ENCODE results near the gene GPR157.

The GPR157 gene

DNA sequence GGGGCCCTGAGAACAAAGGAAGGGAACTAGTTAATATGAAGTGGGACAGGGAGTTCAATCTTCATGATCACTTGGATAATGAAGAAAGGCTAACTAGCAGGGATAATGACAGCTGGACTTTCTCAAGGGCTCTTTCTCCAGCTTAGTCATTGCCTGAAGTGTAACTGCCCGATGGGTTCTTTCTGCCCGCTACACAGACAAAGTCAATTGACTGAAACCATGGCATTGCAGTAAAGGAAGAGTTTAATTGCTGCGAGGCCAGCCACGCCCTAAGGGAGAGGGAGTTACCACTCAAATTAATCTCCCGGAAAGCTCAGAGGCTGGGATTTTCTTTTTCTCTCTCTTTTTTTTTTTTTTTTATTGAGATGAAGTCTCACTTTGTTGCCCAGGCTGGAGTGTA, 42.9 kb downstream of the GPR157 start:
- no peak for DNase-seq

DNA sequence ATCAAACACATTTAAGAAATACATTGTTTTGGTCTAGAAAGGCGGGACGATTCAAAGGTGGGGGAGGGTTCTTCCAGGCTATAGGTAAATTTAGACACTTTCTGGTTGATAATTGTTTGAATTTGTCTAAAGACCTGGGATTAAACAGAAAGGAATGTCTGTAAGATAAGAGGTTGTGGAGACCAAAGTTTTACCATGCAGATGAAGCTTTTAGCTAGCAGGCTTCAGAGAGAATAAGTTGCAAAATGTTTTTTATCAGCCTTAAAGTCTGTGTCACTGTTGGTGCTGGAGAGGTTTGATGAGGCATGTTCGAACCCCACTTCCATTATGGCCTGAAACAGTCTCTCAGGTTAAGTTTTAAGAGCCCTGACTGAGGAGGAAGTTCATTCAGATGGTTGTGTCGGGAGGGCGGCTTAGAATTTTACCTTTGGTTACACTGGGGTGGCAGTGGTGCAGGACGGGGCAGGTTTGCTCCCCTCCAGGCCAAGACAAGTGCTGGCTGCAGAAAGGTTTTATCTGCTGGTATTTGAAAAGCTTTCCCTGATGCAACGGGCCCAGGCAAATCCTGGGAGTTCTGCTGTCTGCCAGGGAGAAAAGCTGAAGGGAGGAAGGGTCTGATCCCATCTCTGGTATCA, 43.5 kb downstream of the GPR157 start:
- DNase-seq = no peak

DNA sequence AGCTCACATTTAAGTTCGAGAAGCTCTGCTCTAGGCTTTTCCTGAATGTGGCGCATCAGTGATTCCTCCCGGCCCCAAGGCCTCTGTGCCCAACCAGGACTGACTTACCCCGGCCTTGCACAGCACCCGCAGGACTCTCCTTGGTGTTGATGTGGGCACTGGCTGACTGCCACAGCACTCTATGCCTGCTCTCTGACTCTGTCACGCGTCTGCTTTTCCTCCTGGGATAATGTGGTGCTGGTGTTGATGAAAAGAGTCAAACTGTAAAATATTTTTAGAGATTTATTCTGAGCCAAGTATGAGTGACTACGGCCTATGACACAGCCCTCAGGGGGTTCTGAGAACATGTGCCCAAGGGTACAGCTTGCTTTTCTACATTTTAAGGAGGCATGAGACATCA, 44.0 kb downstream of the GPR157 start:
- DNase-seq = no peak

DNA sequence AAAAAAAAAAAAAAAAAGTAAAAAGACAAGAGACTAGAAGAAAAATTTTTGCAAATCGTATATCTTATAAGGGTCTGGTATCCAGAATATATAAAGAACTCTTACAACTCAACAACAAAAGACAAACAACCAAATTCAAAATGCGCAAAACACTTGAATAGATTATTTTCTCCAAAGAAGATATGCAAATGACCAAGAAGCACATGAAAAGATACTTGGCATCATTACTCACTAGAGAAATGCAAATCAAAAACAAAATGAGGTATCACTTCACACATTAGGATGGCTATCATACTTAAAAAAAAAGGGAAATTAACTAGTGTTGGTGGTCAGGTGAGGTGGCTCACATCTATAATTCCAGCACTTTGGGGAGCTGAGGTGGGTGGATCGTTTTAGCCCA, 47.4 kb downstream of the GPR157 start:
- no peak for DNase-seq

DNA sequence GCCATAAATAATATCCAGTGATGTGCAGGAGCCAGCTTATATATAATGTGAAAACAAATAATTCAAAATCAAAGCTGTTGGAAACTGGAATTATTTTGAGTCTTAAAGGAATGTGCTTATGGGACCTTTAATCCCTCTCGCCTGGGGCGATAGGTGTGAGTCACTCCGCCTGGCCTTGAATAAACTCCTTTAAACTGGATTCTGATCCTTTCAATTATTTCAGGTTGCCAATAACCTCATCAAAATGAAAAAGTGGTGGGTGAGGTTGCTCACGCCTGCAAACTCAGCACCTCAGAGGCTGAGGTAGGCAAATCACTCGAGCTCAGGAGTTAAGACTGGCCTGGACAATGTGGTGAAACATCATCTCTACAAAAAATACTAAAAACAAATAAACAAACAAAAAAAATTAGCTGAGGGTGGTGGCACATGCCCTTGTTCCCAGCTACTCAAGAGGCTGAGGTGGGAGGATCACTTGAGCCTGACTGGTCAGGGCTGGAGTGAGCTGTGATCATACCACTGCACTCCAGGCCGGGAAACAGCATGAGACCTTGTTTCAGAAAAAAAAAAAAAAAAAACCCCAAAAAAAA, 48.1 kb downstream of the GPR157 start:
- no peak for DNase-seq

DNA sequence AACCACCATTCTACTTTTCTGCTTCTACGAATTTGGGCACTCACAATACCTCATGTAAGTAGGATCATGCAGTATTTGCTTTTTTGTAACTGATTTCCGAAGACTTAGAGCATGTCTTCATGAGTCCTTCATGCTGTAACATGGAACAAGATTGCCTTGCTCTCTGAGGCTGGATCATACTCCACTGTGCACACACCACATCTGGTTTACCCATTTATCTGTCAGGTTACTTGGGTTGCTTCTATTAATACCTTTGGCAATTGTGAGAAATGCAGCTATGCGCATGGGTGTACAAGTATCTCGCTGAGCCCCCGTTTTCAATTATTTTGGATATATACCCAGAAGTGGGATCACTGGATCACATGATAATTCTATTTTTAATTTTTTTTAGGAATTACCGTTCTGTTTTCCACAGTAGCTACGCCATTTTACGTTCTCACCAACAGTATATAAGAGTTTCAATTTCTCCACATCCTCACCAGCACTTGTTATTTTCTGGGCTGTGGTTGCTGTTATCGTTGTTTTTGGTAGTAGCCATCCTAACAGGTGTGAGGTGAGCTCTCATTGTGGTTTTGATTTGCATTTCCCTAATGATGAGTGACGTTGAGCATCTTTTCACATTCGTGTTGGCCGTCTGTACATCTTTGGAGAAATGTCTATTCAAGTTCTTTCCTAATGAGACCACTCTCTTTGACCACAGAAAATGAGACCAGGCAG, 48.8 kb downstream of the GPR157 start:
- DNase-seq = no peak

DNA sequence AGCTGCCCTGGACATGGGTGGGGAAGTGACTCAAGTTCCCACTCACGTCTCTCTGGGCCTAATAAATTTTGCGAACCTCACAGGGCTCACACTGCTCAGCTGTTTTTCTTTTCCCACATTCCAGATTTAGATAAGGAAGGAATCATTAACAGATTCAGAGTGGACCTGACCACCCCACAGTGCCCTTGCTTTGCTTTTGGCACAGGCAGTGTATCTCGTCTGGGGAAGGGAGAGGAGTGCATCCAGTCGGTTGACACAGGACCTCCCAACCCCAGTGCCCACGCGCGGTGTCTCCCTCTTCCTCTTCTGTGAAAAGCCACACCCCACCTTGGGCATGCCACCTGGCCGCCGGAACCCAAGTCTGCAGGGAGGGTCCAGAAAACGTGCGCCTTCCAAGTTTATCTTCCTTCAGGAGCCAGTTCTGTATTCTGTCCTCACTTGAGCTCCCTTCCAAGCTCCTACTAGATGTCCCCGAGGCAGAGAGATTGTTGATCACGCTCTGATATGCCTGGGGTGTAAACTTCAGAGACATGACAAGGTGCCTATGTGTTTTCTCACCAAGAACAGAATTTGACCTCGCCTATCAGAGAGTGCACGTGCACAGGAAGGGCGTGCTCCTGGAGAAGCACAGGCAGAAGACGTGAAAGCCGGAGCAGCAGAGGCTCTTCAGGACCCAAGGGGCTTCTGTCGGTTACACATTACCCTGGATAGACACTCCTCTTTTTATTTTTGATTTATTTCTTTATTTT, 50.0 kb downstream of the GPR157 start:
- no peak for DNase-seq

DNA sequence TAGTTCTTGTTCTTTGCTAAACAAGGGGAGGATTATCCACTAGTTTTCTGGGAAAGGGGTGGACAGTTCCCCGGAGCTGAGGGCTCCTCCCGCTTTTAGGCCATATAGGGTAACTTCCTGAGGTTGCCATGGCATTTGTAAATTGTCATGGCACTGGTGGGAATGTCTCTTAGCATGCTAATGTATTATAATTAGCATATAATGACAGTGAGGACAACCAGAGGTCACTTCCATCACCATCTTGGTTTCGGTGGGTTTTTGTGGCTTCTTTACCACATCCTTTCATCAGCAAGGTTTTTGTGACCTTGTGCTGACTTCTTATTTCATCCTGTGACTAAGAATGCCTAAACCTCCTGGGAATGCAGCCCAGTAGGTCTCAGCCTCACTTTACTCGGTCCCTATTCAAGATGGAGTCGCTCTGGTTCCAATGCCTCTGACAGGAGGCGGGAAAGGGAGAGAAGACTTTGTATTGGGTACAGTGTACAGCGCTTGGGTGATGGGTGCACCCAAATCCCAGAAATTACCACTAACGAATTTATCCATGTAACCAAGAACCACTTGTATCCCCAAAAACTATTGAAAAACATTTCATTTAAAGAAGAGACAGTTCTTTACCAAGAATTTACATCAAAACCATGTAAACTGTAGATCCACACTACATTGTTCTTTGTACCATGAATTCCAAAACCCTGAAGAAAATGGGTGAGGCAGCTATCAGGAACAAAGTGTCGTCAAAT, 50.7 kb downstream of the GPR157 start:
- no peak for DNase-seq

DNA sequence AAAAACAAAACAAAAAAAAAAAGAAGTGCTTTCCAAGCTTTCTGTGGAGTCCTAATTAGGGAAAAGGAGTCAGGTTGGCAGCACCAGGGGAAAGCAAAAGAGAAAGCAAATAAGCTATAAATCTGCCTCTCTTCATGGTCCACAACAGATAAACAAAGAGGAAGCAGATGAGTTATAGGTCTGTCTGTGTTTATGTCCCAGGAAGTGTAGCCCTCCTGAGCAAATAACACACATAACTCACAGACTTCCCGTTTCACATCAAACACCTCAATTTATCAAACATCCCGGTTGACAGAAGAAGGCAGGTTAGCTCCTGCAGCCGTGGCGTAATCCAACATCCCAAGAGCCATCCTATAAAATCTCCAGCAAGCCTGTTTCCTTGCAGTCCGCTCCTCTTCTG, 53.9 kb downstream of the GPR157 start:
- DNase-seq = no peak

DNA sequence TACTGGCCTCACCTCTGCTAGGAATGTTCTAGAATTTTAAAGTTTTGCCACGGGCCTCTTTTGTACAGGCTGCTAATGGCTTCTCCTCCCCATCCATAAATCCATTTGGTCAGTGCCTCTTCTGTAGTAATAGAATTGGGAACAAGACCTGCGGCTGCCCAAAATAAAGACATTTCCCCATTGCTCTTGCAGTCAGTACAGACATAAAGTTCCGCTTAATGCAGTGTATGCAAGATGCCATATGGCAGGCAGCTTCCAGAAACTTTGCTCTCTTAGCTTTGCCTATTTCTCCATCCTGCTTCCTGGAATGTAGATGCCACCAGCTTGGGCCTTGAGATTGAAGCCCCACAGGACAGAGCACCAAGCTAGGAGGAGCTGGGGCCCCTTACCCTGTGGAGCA, 55.8 kb downstream of the GPR157 start:
- no peak for DNase-seq

DNA sequence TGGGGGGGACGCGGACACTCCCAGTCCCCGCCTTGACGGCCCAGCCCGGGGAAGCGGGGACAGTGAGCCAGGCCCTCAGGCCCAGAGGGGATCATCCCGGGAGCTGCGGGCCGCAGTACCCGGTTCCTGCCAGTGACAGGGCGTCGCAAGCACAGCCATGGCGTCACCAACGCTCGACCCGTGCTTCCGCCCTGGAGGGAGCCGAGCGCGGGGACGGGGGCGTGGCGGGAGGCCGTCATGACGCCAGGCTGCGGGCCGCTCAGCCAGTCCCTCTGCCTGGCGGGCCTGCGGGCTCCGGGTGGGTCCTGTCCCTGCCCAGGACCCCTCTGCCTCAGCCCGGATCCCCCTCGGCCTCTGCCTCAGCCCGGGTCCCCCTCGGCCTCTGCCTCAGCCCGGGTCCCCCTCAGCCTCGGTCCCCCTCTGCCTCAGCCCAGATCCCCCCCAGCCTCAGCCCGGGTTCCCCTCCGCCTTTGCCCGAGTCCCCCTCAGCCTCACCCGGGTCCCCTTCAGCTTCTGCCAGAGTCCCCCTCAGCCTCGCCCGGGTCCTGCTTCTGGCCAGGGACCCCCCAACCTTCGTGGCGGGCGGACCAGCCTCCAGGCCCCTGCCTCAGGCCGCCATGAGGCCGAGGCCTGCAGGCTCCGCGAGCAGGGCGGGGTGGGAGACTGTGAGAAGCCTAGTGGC, 57.2 kb downstream of the GPR157 start:
- DNase-seq = no peak

DNA sequence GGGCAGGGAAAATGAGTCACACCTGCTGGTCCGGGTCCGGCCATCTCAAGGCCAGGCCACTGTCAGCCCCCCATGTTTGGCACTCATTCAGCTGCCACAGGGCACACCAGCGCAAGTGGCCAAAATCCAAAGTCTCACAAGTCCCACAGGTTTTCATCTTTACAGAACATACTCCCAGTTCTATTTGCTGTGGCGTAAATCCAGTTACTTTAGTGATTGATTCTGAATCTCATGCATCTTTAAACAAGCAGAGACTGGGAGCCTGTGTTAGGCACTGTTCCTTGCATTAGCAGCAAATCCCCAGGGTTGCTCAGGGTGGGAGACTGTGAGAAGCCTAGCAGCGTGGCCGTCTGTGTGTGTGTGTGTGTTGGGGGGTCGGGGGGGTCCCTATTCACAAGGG, 58.4 kb downstream of the GPR157 start:
- DNase-seq = peak; percentile 75

DNA sequence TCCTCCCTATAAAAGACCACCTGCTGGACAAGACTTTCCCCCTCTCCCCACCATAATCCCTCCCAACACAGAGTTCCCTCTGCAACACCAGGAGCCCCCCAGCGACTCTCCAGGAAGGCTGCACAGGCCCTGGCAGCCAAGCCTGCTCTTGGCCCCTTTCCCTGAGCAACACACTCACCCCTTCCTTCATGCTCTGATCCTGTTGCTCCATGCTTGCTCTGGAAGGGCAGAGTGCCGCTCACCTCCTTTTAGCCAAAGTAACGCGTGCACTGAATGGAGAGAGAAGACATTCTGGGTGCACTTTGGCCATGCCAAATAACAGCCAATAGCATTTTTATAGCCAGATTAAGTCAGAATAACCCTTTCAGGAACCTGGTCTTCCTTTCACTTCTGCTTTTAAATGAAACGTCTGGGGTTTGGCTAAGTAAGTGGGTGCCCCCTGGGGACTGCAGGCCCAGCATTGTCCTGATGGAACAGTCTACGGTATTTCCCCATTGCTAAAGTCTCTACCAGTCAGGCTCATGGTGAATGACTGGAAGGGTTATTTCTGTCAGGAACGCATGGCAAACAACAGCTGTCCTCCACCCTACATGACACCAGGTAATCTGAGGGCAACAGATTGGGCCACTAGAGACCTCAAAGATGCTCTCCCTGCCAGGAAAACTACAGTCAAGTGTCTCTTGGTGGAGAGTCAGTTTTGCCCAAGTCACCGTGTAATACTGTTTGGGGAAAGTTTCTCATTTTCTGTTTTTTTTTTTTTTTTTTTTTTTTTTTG, 59.4 kb downstream of the GPR157 start, which contains the start of gene SLC2A5:
Gene SLC2A5, minus strand, starts transcription at position 310 of the 775 bp plus-strand sequence. Its CDS starts 99 bp downstream, at position 211.
- DNase-seq = no peak

DNA sequence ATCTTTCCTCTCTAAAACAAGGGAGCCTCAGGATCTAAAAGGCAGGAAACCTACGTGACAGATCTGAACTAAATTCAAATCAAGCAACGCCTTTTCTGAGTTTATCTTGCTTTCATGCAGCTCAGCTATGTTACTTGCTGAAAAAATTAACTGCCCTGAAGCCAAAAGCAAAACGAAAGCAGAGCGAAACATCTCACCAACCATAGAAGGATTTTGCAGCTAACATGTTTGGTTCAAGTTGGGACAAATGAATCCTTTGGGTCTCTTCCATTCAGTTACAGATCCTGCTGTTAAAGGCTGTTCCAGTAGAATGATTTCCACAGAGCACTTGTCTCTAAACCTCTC, 59.9 kb downstream of the GPR157 start:
- DNase-seq = peak; percentile 42

DNA sequence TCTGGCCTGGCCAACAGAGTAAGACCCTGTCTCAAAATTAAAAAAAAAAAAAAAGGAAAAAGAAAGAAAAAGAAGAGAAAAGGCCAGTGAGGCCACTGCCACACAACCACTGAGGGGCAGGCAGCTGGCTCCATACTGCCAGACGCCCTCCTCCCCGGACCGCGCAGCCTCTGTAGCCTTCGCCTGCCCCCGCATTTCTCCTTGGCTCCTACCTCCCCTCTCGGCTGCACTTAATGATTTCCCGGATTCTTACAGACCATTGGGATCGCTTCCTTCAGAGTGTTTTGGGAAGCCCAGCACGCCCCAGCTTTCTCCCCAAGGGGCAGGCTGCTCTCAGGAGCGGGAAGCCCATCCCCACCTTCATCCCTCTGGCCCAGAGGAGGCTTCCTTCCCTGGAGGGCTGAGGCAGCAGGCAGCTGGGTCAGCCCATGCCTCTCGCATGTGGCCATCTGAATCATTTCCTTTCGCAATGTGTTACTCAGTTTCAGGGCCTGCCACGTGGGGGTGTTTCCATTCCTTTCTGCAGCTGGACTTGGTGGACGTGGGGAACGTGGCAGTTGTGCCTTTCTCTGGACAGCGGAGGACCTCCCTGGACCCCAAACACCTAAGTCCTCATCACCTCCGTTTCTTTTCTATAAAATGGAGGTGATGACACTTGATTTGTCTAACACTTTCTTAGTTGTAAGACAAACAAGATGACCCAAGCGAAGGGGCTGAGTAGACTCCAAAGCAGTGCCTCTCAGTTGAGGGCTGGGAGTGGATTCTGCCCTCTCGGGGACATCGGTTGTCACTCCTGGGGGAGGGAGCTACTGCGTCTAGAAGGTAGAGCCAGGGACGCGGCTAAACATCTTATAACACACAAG, 61.7 kb downstream of the GPR157 start:
- DNase-seq = no peak

DNA sequence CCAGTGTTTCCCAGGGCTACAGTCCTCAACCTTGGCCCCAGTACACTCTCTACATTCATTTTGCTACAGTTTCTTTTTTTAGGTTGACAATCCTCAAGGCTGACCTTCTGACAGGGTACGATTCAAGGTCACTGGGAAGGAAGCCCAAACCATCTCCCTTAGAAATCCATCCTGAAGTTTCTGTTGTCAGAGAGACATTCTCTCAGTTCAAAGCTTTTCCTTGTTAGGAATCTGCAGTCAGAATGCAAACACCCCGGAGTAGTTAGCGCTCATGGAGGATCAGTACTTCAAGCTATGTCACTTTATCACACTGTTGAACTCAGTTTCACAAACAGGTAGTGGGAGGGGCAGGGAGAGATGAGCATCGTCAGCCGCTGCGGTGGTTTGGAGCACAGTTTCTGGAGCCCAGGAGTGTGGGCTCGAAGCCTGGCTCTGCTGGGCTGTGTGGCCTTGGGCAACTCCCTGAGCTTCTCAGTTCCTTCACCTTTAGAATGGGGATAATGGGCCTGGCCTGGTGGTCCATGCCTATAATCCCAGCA, 63.6 kb downstream of the GPR157 start:
- DNase-seq = no peak

DNA sequence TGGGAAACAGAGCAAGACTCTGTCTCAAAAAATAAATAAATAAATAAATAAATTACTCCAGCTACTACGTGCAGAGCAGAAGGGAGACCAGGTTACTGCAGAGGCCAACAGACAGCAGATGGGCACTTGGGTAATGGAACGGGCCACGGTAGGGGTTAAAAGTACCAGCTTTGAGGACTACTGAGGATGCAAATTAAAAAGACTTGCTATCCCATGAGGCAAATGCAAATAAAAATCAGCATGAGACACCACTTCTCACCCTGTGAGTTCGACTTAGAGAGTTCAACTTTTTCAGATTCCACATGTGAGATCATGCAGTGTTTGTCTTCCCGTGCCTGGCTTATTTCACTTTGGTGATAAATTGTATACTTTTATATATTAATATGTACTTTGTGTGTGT, 66.1 kb downstream of the GPR157 start:
- DNase-seq = no peak

DNA sequence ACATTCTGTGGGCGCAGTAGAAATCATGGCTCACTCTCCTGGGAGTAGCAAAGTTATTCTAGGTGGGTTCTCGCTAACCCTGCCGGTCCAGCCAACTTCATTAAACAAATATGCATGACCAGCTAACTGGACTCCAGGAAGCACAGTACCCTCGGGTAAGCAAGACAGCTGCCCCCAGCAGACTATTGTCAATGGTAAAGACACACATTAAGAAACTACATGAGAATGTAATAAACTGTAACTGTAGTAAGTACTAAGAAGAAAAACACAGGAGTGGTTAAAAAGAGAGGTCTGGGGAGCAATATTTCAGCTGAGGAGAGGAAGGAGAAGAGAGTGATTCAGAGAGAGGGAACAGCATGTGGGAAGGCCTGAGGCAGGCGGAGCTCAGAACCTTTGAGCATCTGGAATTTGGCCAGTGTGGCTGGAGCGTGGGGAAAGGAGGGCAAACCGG, 66.9 kb downstream of the GPR157 start:
- no peak for DNase-seq

DNA sequence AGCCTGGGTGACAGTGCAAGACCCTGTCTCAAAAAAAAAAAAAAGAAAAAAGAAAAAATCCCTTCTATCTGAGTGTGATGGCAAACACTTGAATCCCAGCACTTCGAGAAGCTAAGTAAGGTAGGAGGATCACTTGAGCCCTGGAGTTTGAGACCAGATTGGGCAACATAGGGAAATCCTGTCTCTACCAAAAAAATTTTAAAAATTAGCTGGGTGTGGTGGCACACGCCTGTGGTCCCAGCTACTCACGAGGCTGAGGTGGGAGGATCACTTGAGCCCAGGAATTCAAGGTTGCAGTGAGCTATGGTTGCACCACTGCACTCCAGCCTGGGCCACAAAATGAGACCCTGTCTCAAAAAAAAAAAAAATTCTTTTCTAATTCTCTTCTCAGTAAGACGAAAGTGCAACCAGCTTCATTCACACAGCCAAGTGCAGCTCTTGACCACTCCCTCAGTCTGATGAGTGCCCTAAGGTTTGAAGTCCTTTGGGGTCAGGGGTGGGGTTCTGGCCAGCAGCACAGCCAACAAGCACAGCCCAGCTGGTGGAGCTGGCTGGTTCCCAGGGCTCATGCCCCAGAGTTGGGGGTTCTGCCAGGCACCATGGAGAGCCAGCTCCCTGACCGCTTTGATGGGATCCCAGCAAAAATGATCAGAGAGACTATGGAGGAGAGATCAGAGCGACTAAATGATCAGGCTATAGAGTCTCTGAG, 67.5 kb downstream of the GPR157 start:
- DNase-seq = no peak
